ENCODE results near the gene PSMA2. TPM values are rescaled to one million over a fixed set of nuclear protein-coding genes. Genes with fewer than 3 reads are reported as not detected.

The PSMA2 gene
- total and polyA plus RNA-seq, 9 donors: 108 to 136 (median 123) TPM

GRCh38 chr7:42883950-42884349, 48.0 kb downstream of the PSMA2 start:
- no peak for DNase-seq
- H3K9me3 ChIP-seq (replicated peaks; ENCODE audit: control insufficient read depth, low read depth, low read length): no peaks in the 10 kb centered on the region
- WGBS (ENCODE audit: insufficient coverage): 67% methylated on average over 6 of the region's 6 CpGs
- H3K4me1 ChIP-seq (ENCODE audit: control insufficient read depth, insufficient read depth, low read length): peaks cover 13% of the 10 kb centered on the region
- H3K4me3 ChIP-seq (ENCODE audit: low read length): no peak overlapping the region
- peaks cover 5% of the 10 kb centered on the region for H3K27me3 ChIP-seq (ENCODE audit: control insufficient read depth, insufficient read depth, low read length)
- no peak overlapping the region for H3K27ac ChIP-seq (ENCODE audit: low read length)
- H3K36me3 ChIP-seq (ENCODE audit: control insufficient read depth, insufficient read depth, low read length): no peaks in the 10 kb centered on the region

- WGBS (ENCODE audit: insufficient coverage): no CpG with 5 or more reads among the region's 2 CpGs
- H3K27me3 ChIP-seq (ENCODE audit: control insufficient read depth, insufficient read depth, low read length): no peaks in the 10 kb centered on the region
- no peaks in the 10 kb centered on the region for H3K9me3 ChIP-seq (replicated peaks; ENCODE audit: control insufficient read depth, low read depth, low read length)
- H3K27ac ChIP-seq (ENCODE audit: low read length): no peak overlapping the region
- H3K4me1 ChIP-seq (ENCODE audit: control insufficient read depth, insufficient read depth, low read length): no peaks in the 10 kb centered on the region
- no peak overlapping the region for H3K4me3 ChIP-seq (ENCODE audit: low read length)
- H3K36me3 ChIP-seq (ENCODE audit: control insufficient read depth, insufficient read depth, low read length): no peaks in the 10 kb centered on the region
- no peak for DNase-seq
Measured at GRCh38 chr7:42880392-42880791, 51.6 kb downstream of the PSMA2 start.

- Histone ChIP-seq H3K4me3 (ENCODE audit: low read length) (no peak overlapping the region), H3K4me1 (ENCODE audit: control insufficient read depth, insufficient read depth, low read length) (no peaks in the 10 kb centered on the region), H3K27me3 (ENCODE audit: control insufficient read depth, insufficient read depth, low read length) (no peaks in the 10 kb centered on the region), H3K9me3 (replicated peaks; ENCODE audit: control insufficient read depth, low read depth, low read length) (no peaks in the 10 kb centered on the region), H3K36me3 (ENCODE audit: control insufficient read depth, insufficient read depth, low read length) (no peaks in the 10 kb centered on the region), H3K27ac (ENCODE audit: low read length) (no peak overlapping the region)
- 71% methylated on average over 3 of the region's 3 CpGs for WGBS (ENCODE audit: insufficient coverage)
- no peak for DNase-seq
Measured at GRCh38 chr7:42878303-42878702, 53.7 kb downstream of the PSMA2 start.

GRCh38 chr7:42877862-42878261, 54.1 kb downstream of the PSMA2 start:
- Histone ChIP-seq H3K36me3 (ENCODE audit: control insufficient read depth, insufficient read depth, low read length) (no peaks in the 10 kb centered on the region), H3K9me3 (replicated peaks; ENCODE audit: control insufficient read depth, low read depth, low read length) (no peaks in the 10 kb centered on the region), H3K4me1 (ENCODE audit: control insufficient read depth, insufficient read depth, low read length) (no peaks in the 10 kb centered on the region), H3K27me3 (ENCODE audit: control insufficient read depth, insufficient read depth, low read length) (no peaks in the 10 kb centered on the region), H3K27ac (ENCODE audit: low read length) (no peak overlapping the region), H3K4me3 (ENCODE audit: low read length) (no peak overlapping the region)
- 50% methylated on average over 2 of the region's 2 CpGs for WGBS (ENCODE audit: insufficient coverage)
- no peak for DNase-seq

- H3K4me3 ChIP-seq (ENCODE audit: low read length): no peak overlapping the region
- no peaks in the 10 kb centered on the region for H3K27me3 ChIP-seq (ENCODE audit: control insufficient read depth, insufficient read depth, low read length)
- WGBS (ENCODE audit: insufficient coverage): 23% methylated on average over 3 of the region's 5 CpGs
- H3K36me3 ChIP-seq (ENCODE audit: control insufficient read depth, insufficient read depth, low read length): no peaks in the 10 kb centered on the region
- DNase-seq: peak; percentile 69
- H3K9me3 ChIP-seq (replicated peaks; ENCODE audit: control insufficient read depth, low read depth, low read length): no peaks in the 10 kb centered on the region
- no peaks in the 10 kb centered on the region for H3K4me1 ChIP-seq (ENCODE audit: control insufficient read depth, insufficient read depth, low read length)
- H3K27ac ChIP-seq (ENCODE audit: low read length): no peak overlapping the region
Measured at GRCh38 chr7:42876182-42877068, 55.5 kb downstream of the PSMA2 start.

GRCh38 chr7:42869131-42870020, 62.6 kb downstream of the PSMA2 start:
- Histone ChIP-seq H3K36me3 (ENCODE audit: control insufficient read depth, insufficient read depth, low read length) (no peaks in the 10 kb centered on the region), H3K4me3 (ENCODE audit: low read length) (no peak overlapping the region), H3K27me3 (ENCODE audit: control insufficient read depth, insufficient read depth, low read length) (no peaks in the 10 kb centered on the region), H3K9me3 (replicated peaks; ENCODE audit: control insufficient read depth, low read depth, low read length) (peaks cover 2% of the 10 kb centered on the region), H3K4me1 (ENCODE audit: control insufficient read depth, insufficient read depth, low read length) (no peaks in the 10 kb centered on the region), H3K27ac (ENCODE audit: low read length) (no peak overlapping the region)
- DNase-seq: no peak
- WGBS (ENCODE audit: insufficient coverage): 64% methylated on average over 4 of the region's 7 CpGs

GRCh38 chr7:42868480-42868879, 63.5 kb downstream of the PSMA2 start:
- H3K9me3 ChIP-seq (replicated peaks; ENCODE audit: control insufficient read depth, low read depth, low read length): peaks cover 2% of the 10 kb centered on the region
- H3K27me3 ChIP-seq (ENCODE audit: control insufficient read depth, insufficient read depth, low read length): no peaks in the 10 kb centered on the region
- no peak overlapping the region for H3K4me3 ChIP-seq (ENCODE audit: low read length)
- H3K4me1 ChIP-seq (ENCODE audit: control insufficient read depth, insufficient read depth, low read length): no peaks in the 10 kb centered on the region
- no peak for DNase-seq
- WGBS (ENCODE audit: insufficient coverage): 75% methylated on average over 1 of the region's 1 CpG
- H3K36me3 ChIP-seq (ENCODE audit: control insufficient read depth, insufficient read depth, low read length): no peaks in the 10 kb centered on the region
- H3K27ac ChIP-seq (ENCODE audit: low read length): no peak overlapping the region

Other genes with a start within 250 kb of the PSMA2 start
- 2.1 TPM for gene C7orf25, start 20.1 kb downstream of the PSMA2 start, total RNA-seq
- 1 to 10 TPM; 1.2 to 2.2 (median 1.6) TPM for gene C7orf25, start 20.1 kb downstream of the PSMA2 start, polyA plus RNA-seq (ENCODE audit: insufficient read depth in 1 of 8, insufficient read length in 8 of 8, low replicate concordance in 1 of 8)
- 48.8 TPM for gene MRPL32, start 202 bp upstream of the PSMA2 start, total RNA-seq
- 10 to 100 TPM; 43.3 to 51.7 (median 46.9) TPM for gene MRPL32, start 202 bp upstream of the PSMA2 start, polyA plus RNA-seq (ENCODE audit: insufficient read depth in 1 of 8, insufficient read length in 8 of 8, low replicate concordance in 1 of 8)
- 0.13 TPM for gene HECW1, start 180.5 kb upstream of the PSMA2 start, total RNA-seq
- gene HECW1, start 180.5 kb upstream of the PSMA2 start, polyA plus RNA-seq (ENCODE audit: insufficient read depth in 1 of 8, insufficient read length in 8 of 8, low replicate concordance in 1 of 8): 1 to 10 TPM in 2 of 8 donors, under 1 TPM in 5, not detected in 1; 0.20 to 1.7 (median 0.71) TPM

All from muscle of leg (tissue), 11 donors.